CD14-positive monocyte (primary cell): ENCODE measurements around the gene EIF3C. TPM values are rescaled to one million over a fixed set of nuclear protein-coding genes. Genes with fewer than 3 reads are reported as not detected.

Experiments
- polyA plus RNA-seq, 3 donors: library from polyadenylated mRNA; depleted of rRNA in 1 of 3; unstranded in 2 of 3; stranded (reverse) in 1 of 3; fragments of 300-500 nt in 2 of 3; fragments of >200 nt in 1 of 3; fragmentation: Illumina TruSeq in 2 of 3; gene quantifications; 1 replicate in 2 of 3; 2 replicates in 1 of 3; pipeline ENCODE4 v1.2.3, GENCODE V29; 2012 to 2021
- small RNA-seq: library from RNA; depleted of rRNA; stranded (forward); fragments of <200 nt; gene quantifications from one replicate; pipeline ENCODE3, GENCODE V24; 2012; ENCODE audit warnings: low read depth; ENCODE audit not compliant: insufficient read length

The EIF3C gene
- polyA plus RNA-seq, 3 donors, result 120 to 187 (median 170) TPM

Small RNA genes lying within 50 kb of the gene (small RNA-seq; reads per million reads assigned to genes)
- not detected for gene MIR6862-2

Other genes with a start within 250 kb of the EIF3C start
- gene NPIPB7, start 239.1 kb upstream of the EIF3C start, polyA plus RNA-seq, result under 1 TPM in 1 of 3 donors, not detected in 2; 0.95 TPM
- 100 to 1,000 TPM in 1 of 3 donors, 10 to 100 TPM in 2; 37.0 to 113 (median 50.2) TPM for gene CLN3, start 219.4 kb upstream of the EIF3C start, polyA plus RNA-seq
- gene APOBR, start 216.8 kb upstream of the EIF3C start, polyA plus RNA-seq, result 10 to 100 TPM in 1 of 3 donors, 1 to 10 TPM in 2; 1.9 to 48.6 (median 3.8) TPM
- 1 to 10 TPM in 2 of 3 donors, under 1 TPM in 1; 0.43 to 2.2 (median 1.2) TPM for gene IL27, start 204.6 kb upstream of the EIF3C start, polyA plus RNA-seq
- 1 to 10 TPM in 1 of 3 donors, under 1 TPM in 1, not detected in 1; 0.01 to 1.9 TPM for gene NUPR1, start 172.5 kb upstream of the EIF3C start, polyA plus RNA-seq
- 10 to 100 TPM; 14.0 to 24.3 (median 18.8) TPM for gene SGF29, start 157.5 kb upstream of the EIF3C start, polyA plus RNA-seq
- 1 to 10 TPM in 2 of 3 donors, not detected in 1; 1.1 to 4.6 TPM for gene SULT1A2, start 114.4 kb upstream of the EIF3C start, polyA plus RNA-seq
- 100 to 1,000 TPM in 2 of 3 donors, 10 to 100 TPM in 1; 96.3 to 362 (median 320) TPM for gene SULT1A1, start 101.4 kb upstream of the EIF3C start, polyA plus RNA-seq
- gene NPIPB8, start 73.4 kb upstream of the EIF3C start, polyA plus RNA-seq, result under 1 TPM in 1 of 3 donors, not detected in 2; 0.11 TPM
- gene NPIPB9, start 40.3 kb downstream of the EIF3C start, polyA plus RNA-seq, result 1 to 10 TPM in 1 of 3 donors, not detected in 2; 1.4 TPM
- gene ATXN2L, start 111.5 kb downstream of the EIF3C start, polyA plus RNA-seq, result 100 to 1,000 TPM in 1 of 3 donors, 10 to 100 TPM in 1, 1 to 10 TPM in 1; 4.8 to 118 (median 10.2) TPM
- gene TUFM, start 134.9 kb downstream of the EIF3C start, polyA plus RNA-seq, result 100 to 1,000 TPM; 146 to 157 (median 148) TPM
- 10 to 100 TPM in 1 of 3 donors, 1 to 10 TPM in 1, under 1 TPM in 1; 0.93 to 55.9 (median 1.1) TPM for gene SH2B1, start 152.4 kb downstream of the EIF3C start, polyA plus RNA-seq
- gene ATP2A1, start 167.0 kb downstream of the EIF3C start, polyA plus RNA-seq, result under 1 TPM in 1 of 3 donors, not detected in 2; 0.57 TPM
- 10 to 100 TPM in 1 of 3 donors, 1 to 10 TPM in 2; 1.9 to 21.6 (median 2.5) TPM for gene RABEP2, start 213.8 kb downstream of the EIF3C start, polyA plus RNA-seq
- under 1 TPM; 0.28 to 0.75 (median 0.65) TPM for gene CD19, start 220.5 kb downstream of the EIF3C start, polyA plus RNA-seq
- gene NFATC2IP, start 239.5 kb downstream of the EIF3C start, polyA plus RNA-seq, result 100 to 1,000 TPM in 1 of 3 donors, 10 to 100 TPM in 2; 17.5 to 125 (median 18.4) TPM